GM19372 (cell line): ENCODE results near the gene ACSL6.

Experiments used
- ATAC-seq: cut with Tn5 transposase; IDR thresholded peaks from one replicate; pipeline ENCODE4 v1.9.1; 2021; ENCODE audit warnings: mild to moderate bottlenecking, low read depth, moderate library complexity; ENCODE audit not compliant: unreplicated experiment

ACSL6 gene

GRCh38 chr5:132001647-132002561 is 9.6 kb downstream of the ACSL6 start:
- ATAC-seq, result no peak

- no peak for ATAC-seq
These were observed 10.6 kb downstream of the ACSL6 start for GRCh38 chr5:132000677-132001453.

GRCh38 chr5:132000241-132000490 is 11.3 kb downstream of the ACSL6 start:
- no peak for ATAC-seq

GRCh38 chr5:131999441-132000240 is 11.8 kb downstream of the ACSL6 start:
- no peak for ATAC-seq

GRCh38 chr5:131999041-131999440 is 12.4 kb downstream of the ACSL6 start:
- no peak for ATAC-seq

- ATAC-seq, result no peak
These were observed 12.9 kb downstream of the ACSL6 start for GRCh38 chr5:131998431-131999040.

- ATAC-seq, result no peak
These were observed 13.7 kb downstream of the ACSL6 start for GRCh38 chr5:131997727-131998117.

GRCh38 chr5:131997026-131997726 is 14.3 kb downstream of the ACSL6 start:
- ATAC-seq, result no peak

- no peak for ATAC-seq
These were observed 15.0 kb downstream of the ACSL6 start for GRCh38 chr5:131996210-131997025.

- no peak for ATAC-seq
These were observed 16.8 kb downstream of the ACSL6 start for GRCh38 chr5:131994533-131995226.

GRCh38 chr5:131994090-131994489 is 17.4 kb downstream of the ACSL6 start:
- no peak for ATAC-seq

GRCh38 chr5:131993676-131994075 is 17.8 kb downstream of the ACSL6 start:
- ATAC-seq, result no peak

- ATAC-seq, result no peak
These were observed 19.1 kb downstream of the ACSL6 start for GRCh38 chr5:131992370-131992769.

- no peak for ATAC-seq
These were observed 19.7 kb downstream of the ACSL6 start for GRCh38 chr5:131991593-131992324.

- no peak for ATAC-seq
These were observed 20.7 kb downstream of the ACSL6 start for GRCh38 chr5:131990716-131991115.

- no peak for ATAC-seq
These were observed 22.9 kb downstream of the ACSL6 start for GRCh38 chr5:131988601-131989000.

GRCh38 chr5:131987251-131987650 is 24.2 kb downstream of the ACSL6 start:
- ATAC-seq, result no peak
